ENCODE data around the gene FAM25A.
"Not testable (repeated sequence)": the region's sequence is repeated elsewhere in the genome, so short reads cannot be mapped to it uniquely, and the experiment has no call there.

FAM25A gene

GRCh38 chr10:87019504-87019903 lies 590 bp upstream of the FAM25A start:
- H3K27ac Mint-ChIP-seq; H3K36me3 Mint-ChIP-seq (ENCODE audit: low read depth); H3K9me3 Mint-ChIP-seq; H3K4me1 Mint-ChIP-seq; DNase-seq; H3K27me3 Mint-ChIP-seq (ENCODE audit: low read depth, poor library complexity); H3K4me3 Mint-ChIP-seq: not testable (repeated sequence)

GRCh38 chr10:87025285-87025958 lies 5.3 kb downstream of the FAM25A start:
- H3K27me3 Mint-ChIP-seq (ENCODE audit: low read depth, poor library complexity); H3K9me3 Mint-ChIP-seq; H3K4me1 Mint-ChIP-seq; H3K4me3 Mint-ChIP-seq; DNase-seq; H3K27ac Mint-ChIP-seq; H3K36me3 Mint-ChIP-seq (ENCODE audit: low read depth): not testable (repeated sequence)

GRCh38 chr10:87026747-87027508 lies 6.8 kb downstream of the FAM25A start:
- H3K9me3 Mint-ChIP-seq: peaks cover 15% of the 10 kb centered on the region
- not testable (repeated sequence) for H3K27me3 Mint-ChIP-seq (ENCODE audit: low read depth, poor library complexity); H3K4me1 Mint-ChIP-seq; H3K36me3 Mint-ChIP-seq (ENCODE audit: low read depth); H3K27ac Mint-ChIP-seq; DNase-seq; H3K4me3 Mint-ChIP-seq

DNA sequence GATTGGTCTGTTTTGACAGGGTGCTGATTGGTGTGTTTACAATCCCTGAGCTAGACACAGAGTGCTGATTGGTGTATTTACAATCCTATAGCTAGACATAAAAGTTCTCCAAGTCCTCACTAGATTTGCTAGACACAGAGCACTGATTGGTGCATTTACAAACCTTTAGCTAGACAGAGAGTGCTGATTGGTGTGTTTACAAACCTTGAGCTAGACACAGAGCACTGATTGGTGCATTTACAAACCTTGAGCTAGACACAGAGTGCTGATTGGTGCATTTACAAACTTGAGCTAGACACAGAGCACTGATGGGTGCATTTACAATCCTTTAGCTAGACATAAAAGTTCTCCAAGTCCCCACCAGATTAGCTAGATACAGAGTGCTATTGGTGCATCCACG lies 10.3 kb downstream of the FAM25A start:
- not testable (repeated sequence) for H3K36me3 Mint-ChIP-seq (ENCODE audit: low read depth); DNase-seq; H3K27me3 Mint-ChIP-seq (ENCODE audit: low read depth, poor library complexity); H3K27ac Mint-ChIP-seq; H3K4me3 Mint-ChIP-seq; H3K4me1 Mint-ChIP-seq
- peaks cover 33% of the 10 kb centered on the region for H3K9me3 Mint-ChIP-seq

DNA sequence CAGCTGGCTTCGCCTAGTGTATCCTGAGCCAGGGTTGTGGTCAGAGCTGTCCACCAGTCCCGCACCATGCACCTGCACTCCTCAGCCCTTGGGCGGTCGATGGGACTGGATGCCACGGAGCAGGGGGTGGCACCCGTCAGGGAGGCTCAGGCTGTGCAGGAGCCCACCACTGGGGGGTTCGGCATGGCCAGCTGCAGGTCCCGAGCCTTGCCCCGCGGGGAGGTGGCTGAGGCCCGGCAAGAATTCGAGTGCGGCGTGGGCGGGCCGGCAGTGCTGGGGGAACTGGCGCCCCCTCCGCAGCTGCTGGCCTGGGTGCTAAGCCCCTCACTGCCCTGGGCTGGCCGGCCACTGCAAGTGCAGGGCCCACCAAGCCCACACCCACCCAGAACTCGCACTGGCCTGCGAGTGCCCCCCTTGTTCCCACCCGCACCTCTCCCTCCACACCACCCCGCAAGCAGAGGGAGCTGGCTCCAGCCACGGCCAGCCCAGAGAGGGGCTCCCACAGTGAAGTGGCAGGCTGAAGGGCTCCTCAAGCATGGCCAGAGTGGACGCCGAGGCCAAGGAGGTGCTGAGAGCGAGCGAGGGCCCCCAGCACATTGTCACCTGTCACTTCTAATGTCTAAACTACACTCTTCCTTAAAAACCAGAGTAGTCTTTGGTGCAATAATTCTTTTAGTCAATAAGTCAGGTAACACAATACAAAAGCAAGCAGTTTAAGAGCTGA lies 11.0 kb downstream of the FAM25A start:
- DNase-seq: no peak
- H3K9me3 Mint-ChIP-seq: peaks cover 33% of the 10 kb centered on the region
- TF ChIP-seq, protein P1, sequence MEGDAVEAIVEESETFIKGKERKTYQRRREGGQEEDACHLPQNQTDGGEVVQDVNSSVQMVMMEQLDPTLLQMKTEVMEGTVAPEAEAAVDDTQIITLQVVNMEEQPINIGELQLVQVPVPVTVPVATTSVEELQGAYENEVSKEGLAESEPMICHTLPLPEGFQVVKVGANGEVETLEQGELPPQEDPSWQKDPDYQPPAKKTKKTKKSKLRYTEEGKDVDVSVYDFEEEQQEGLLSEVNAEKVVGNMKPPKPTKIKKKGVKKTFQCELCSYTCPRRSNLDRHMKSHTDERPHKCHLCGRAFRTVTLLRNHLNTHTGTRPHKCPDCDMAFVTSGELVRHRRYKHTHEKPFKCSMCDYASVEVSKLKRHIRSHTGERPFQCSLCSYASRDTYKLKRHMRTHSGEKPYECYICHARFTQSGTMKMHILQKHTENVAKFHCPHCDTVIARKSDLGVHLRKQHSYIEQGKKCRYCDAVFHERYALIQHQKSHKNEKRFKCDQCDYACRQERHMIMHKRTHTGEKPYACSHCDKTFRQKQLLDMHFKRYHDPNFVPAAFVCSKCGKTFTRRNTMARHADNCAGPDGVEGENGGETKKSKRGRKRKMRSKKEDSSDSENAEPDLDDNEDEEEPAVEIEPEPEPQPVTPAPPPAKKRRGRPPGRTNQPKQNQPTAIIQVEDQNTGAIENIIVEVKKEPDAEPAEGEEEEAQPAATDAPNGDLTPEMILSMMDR (IDR thresholded peaks at IDR 0.05): no peak
- no peaks in the 10 kb centered on the region for H3K4me1 Mint-ChIP-seq
- no peaks in the 10 kb centered on the region for H3K36me3 Mint-ChIP-seq (ENCODE audit: low read depth)
- H3K27me3 Mint-ChIP-seq (ENCODE audit: low read depth, poor library complexity): no peaks in the 10 kb centered on the region
- no peak overlapping the region for H3K27ac Mint-ChIP-seq
- no peak overlapping the region for H3K4me3 Mint-ChIP-seq

GRCh38 chr10:87036623-87037022 lies 16.5 kb downstream of the FAM25A start:
- Mint-ChIP-seq H3K27me3 (ENCODE audit: low read depth, poor library complexity) (peaks cover 8% of the 10 kb centered on the region), H3K36me3 (ENCODE audit: low read depth) (no peaks in the 10 kb centered on the region), H3K4me1 (no peaks in the 10 kb centered on the region), H3K9me3 (peaks cover 24% of the 10 kb centered on the region), H3K4me3 (no peak overlapping the region), H3K27ac (no peak overlapping the region)
- TF ChIP-seq, protein P1 (IDR thresholded peaks at IDR 0.05): no peak
- DNase-seq: no peak

- H3K36me3 Mint-ChIP-seq (ENCODE audit: low read depth): no peaks in the 10 kb centered on the region
- no peak overlapping the region for H3K27ac Mint-ChIP-seq
- TF ChIP-seq, protein P1 (IDR thresholded peaks at IDR 0.05): no peak
- no peak for DNase-seq
- no peaks in the 10 kb centered on the region for H3K4me1 Mint-ChIP-seq
- H3K27me3 Mint-ChIP-seq (ENCODE audit: low read depth, poor library complexity): peaks cover 8% of the 10 kb centered on the region
- H3K9me3 Mint-ChIP-seq: peaks cover 16% of the 10 kb centered on the region
- H3K4me3 Mint-ChIP-seq: no peak overlapping the region
These were observed 18.2 kb downstream of the FAM25A start for GRCh38 chr10:87038286-87038717.
